Nucleus accumbens (tissue), 56 donors: ENCODE data around the gene TMEM184B.

Source experiments
- DNase-seq, 56 donors: peaks; one replicate each; lab custom pipeline; 2025; lab: John Stamatoyannopoulos, UW

TMEM184B gene

GRCh38 chr22:38214302-38215056, 58.3 kb downstream of the TMEM184B start:
- DNase-seq = peak in 35 of 56 donors; percentile 19 to 78 (median 50)

- DNase-seq = no peak
These were observed 58.9 kb downstream of the TMEM184B start for GRCh38 chr22:38213990-38214301.

- no peak for DNase-seq
These were observed 59.4 kb downstream of the TMEM184B start for GRCh38 chr22:38213319-38213989.

GRCh38 chr22:38212442-38212841, 60.4 kb downstream of the TMEM184B start:
- DNase-seq = no peak

GRCh38 chr22:38211556-38211955, 61.3 kb downstream of the TMEM184B start:
- DNase-seq = no peak

- no peak for DNase-seq
These were observed 64.2 kb downstream of the TMEM184B start for GRCh38 chr22:38208551-38208968.

GRCh38 chr22:38207898-38208432, 64.8 kb downstream of the TMEM184B start:
- DNase-seq = no peak

GRCh38 chr22:38205261-38206128, 67.3 kb downstream of the TMEM184B start:
- peak in 36 of 56 donors; percentile 9 to 78 (median 39) for DNase-seq

- no peak for DNase-seq
These were observed 68.0 kb downstream of the TMEM184B start for GRCh38 chr22:38204784-38205183.

GRCh38 chr22:38203855-38204514, 68.8 kb downstream of the TMEM184B start:
- DNase-seq = no peak

- no peak for DNase-seq
These were observed 69.6 kb downstream of the TMEM184B start for GRCh38 chr22:38203090-38203810.

- DNase-seq = peak in 31 of 56 donors; percentile 4 to 84 (median 42)
These were observed 70.2 kb downstream of the TMEM184B start for GRCh38 chr22:38202437-38203089.

GRCh38 chr22:38201711-38202436, 70.9 kb downstream of the TMEM184B start, which contains the start of gene MAFF:
Gene MAFF, plus strand, starts transcription at chr22:38201994. Its CDS starts 11,860 bp downstream, at chr22:38213854.
- peak in 55 of 56 donors; percentile 27 to 96 (median 86) for DNase-seq

GRCh38 chr22:38201371-38201710, 71.5 kb downstream of the TMEM184B start:
- DNase-seq = peak in 1 of 56 donors; percentile 28

GRCh38 chr22:38199826-38200559, 72.8 kb downstream of the TMEM184B start:
- DNase-seq = no peak

- no peak for DNase-seq
These were observed 75.9 kb downstream of the TMEM184B start for GRCh38 chr22:38196791-38197419.

GRCh38 chr22:38193580-38193979, 79.2 kb downstream of the TMEM184B start:
- DNase-seq = no peak
